C1 segment of cervical spinal cord (tissue), 14 donors: ENCODE measurements around the gene CHRNG.
A peak's percentile ranks its signal among the peaks of the same experiment; 100 is the strongest.

Source experiments
- DNase-seq, 14 donors: peaks; one replicate each; lab custom pipeline; 2025; lab: John Stamatoyannopoulos, UW

CHRNG gene

GRCh38 chr2:232575404-232575746 is 35.9 kb downstream of the CHRNG start:
- no peak for DNase-seq

- DNase-seq, result no peak
These were observed 37.5 kb downstream of the CHRNG start for GRCh38 chr2:232576995-232577394.

- no peak for DNase-seq
These were observed 38.3 kb downstream of the CHRNG start for GRCh38 chr2:232577841-232578240.

- DNase-seq, result no peak
These were observed 39.1 kb downstream of the CHRNG start for GRCh38 chr2:232578626-232579025.

DNA sequence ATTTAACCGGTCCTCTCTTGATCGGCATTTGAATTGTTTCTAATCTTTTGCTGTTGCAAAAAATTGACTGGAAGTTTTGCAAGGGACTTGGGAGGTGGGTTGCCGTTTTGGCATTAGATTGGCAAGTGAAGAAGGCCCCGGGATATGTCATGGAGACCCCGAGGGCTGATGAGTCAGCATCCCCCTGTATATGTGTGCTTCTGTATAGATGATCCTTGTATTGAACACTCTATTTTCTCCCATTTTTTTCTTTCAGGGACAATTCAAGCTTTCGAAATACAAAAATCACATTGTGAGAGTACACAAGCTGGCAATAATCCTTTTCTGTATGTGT is 41.1 kb downstream of the CHRNG start:
- DNase-seq, result no peak

GRCh38 chr2:232581725-232582124 is 42.2 kb downstream of the CHRNG start:
- DNase-seq, result no peak

DNA sequence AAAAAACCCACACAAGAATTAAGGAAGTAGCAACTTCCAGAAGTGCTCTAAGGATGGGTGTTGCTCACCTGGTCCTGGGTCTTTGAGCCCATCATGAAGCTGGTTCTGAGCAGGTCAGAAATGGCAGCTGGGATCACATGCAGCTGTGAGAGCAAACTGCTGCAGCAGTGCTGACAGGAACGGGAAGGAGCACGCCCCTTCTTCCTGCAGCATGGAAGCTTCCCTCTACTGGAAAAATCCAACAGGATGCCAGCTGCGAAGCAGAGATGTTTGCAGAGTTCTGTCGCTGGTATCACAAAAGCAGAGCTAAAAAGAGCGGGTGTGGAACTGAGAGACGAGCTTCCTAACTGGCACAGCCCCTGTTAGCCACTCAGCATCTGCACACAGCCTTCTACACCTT is 44.7 kb downstream of the CHRNG start:
- DNase-seq, result no peak

DNA sequence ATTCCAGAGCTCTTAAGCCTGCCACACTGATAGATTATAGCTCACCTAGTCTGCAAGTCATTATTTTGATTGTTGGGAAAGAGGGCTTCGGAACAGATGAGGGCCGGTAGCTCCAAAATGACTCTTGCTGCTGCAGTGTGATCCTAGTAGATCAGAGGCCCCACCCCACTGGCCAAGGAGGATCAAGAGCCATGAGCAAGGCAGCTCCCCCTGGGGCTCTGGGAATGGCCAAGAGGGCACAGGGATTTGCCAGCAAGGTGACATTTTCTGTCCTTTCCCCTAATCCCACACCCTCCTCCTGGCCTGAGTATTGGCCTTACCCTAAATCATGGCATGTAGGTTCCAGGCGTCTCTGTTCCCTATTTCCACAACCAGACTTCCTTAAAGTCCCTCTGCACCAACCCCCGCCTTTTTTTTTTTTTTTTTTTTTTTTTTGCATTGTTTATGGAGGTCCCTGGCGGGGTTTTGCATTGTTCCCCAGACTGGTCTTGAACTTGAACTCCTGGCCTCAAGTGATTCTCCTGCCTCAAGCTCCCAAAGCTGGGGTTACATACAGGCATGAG is 47.5 kb downstream of the CHRNG start:
- no peak for DNase-seq

GRCh38 chr2:232587512-232587911 is 48.0 kb downstream of the CHRNG start:
- DNase-seq, result no peak

GRCh38 chr2:232588031-232588430 is 48.5 kb downstream of the CHRNG start:
- no peak for DNase-seq

DNA sequence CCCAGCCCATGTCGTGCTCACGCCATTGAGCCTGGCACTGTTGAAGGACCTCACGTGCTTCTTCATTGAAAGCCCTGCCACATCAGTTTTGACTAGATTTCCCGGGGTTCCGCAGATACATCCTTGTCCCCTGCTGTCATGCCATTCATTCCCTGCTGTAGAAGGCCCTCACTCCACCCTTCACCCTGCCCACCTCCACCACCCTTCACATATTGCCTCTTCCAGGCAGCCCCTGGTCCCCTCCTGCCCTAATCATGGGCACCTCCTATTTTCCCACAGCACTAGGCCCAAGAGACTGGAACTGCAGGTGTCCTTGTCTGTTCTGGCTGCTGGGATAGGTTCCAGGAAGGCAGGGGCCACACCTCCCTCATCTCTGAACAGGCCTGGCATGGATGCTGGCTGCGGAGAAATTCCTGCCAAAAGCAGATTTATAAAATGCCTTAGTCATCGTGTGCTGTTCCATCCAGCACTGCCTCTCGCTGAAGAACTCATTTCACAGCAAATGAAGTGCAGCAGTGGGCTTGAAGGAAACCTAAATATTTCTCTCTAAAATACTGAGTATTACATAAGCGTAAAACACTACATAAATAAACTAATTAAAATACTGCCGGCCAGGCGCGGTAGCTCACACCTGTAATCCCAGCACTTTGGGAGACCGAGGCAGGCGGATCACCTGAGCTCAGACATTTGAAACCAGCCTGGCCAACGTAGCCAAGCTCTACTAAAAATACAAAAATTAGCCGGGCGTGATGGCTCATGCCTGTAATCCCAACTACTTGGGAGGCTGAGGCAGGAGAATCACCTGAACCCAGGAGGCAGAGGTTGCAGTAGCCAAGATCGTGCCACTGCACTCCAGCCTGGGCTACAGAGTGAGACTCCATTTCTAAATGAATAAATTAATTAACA is 49.4 kb downstream of the CHRNG start:
- DNase-seq, result peak in 2 of 14 donors; percentile 14 to 65

GRCh38 chr2:232592772-232593395 is 53.4 kb downstream of the CHRNG start:
- DNase-seq, result peak in 1 of 14 donors; percentile 19

DNA sequence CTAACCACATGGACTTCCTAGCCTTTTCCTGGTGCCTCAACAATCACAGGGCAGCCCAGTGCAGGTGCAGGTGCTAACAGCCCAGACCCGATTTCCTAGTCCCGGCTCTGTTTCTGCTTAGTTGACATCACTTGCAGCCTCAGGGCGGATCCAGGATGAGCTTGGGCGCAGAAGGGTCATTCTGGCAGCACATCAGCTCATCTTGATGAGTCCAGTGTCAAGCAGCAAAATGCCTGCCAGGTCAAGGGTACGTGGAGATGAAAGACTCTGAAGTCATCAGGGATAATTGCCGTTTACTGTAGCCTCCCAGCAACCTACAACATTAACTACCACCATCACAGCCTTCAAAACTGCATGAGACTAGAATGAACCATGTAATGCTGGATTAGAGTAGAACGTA is 54.5 kb downstream of the CHRNG start:
- DNase-seq, result no peak
